K562 (cell line): ENCODE data around the gene SLC48A1. TPM values are rescaled to one million over a fixed set of nuclear protein-coding genes. Genes with fewer than 3 reads are reported as not detected.

Experiments
- ATAC-seq: fragments of 200-7000 bp; cut with Tn5 transposase; 3 replicates; pipeline ENCODE4 v1.9.1; 2020; ENCODE audit warnings: moderate library complexity
- BruUV-seq: library from RNA; stranded (reverse); fragments of 400-500 nt; replicated peaks from 2 replicates; lab custom pipeline; 2021; lab: Mats Ljungman, UMichigan
- CTCF ChIA-PET: fragments of 300-600 bp; formaldehyde crosslinking; extraction: SDS; loops from one replicate; lab custom pipeline; 2021; ENCODE audit warnings: low intra/inter-chr PET ratio; lab: Yijun Ruan, JAX
- POLR2A ChIA-PET: fragments of 300-600, 350-650 bp; sonication (Branson Sonifier 250); formaldehyde crosslinking; extraction: SDS; loops from one replicate; lab custom pipeline; 2021; ENCODE audit warnings: antibody characterized with exemption, inconsistent platforms; lab: Yijun Ruan, JAX
- DNase-seq, 4 experiments: peaks; one replicate each; pipeline versions ENCODE4 v3.0.0 to v3.0.0-alpha.2; 2011 to 2018; ENCODE audit warnings: low spot score in 3 of 4, mixed read lengths in 3 of 4; ENCODE audit errors: extremely low read depth in 1 of 4
- FAIRE-seq: peaks from 2 replicates; lab custom pipeline; 2011; peaks lifted over from hg19 to GRCh38; lab: Jason Lieb, UNC
- H2AFZ ChIP-seq: 2 replicates; pipeline ENCODE4 v1.6.0; 2011; ENCODE audit warnings: low read depth, low read length, control low read depth, inconsistent platforms
- H3K27ac ChIP-seq: fragments of 200-600 bp; 3 replicates; pipeline ENCODE4 v1.8.0; 2011; ENCODE audit warnings: low read depth, mild to moderate bottlenecking, control low read depth, inconsistent platforms, low read length, moderate library complexity, mixed read lengths; ENCODE audit errors: extremely low read depth
- H3K27me3 ChIP-seq, 2 experiments: fragments of 300-600 bp in 1 of 2; 2 replicates in 1 of 2; 3 replicates in 1 of 2; pipeline versions ENCODE4 v1.6.0 to v1.8.0; 2011; ENCODE audit warnings: inconsistent platforms in 2 of 2, low read length in 2 of 2, mild to moderate bottlenecking in 1 of 2, mixed read lengths in 1 of 2, moderate library complexity in 1 of 2; ENCODE audit not compliant: control insufficient read depth in 2 of 2, insufficient read depth in 2 of 2
- H3K36me3 ChIP-seq: fragments of 300-600 bp; 3 replicates; pipeline ENCODE4 v1.8.0; 2011; ENCODE audit warnings: mild to moderate bottlenecking, low read length, inconsistent platforms; ENCODE audit not compliant: control insufficient read depth, insufficient read depth
- H3K4me1 ChIP-seq, 2 experiments: fragments of 200-600 bp in 1 of 2; replicated peaks in 1 of 2; 2 replicates in 1 of 2; 3 replicates in 1 of 2; pipeline versions ENCODE4 v1.5.1 to v1.8.0; 2011; ENCODE audit warnings: inconsistent platforms in 2 of 2, low read length in 2 of 2, mild to moderate bottlenecking in 1 of 2, mixed read lengths in 1 of 2, moderate library complexity in 1 of 2; ENCODE audit not compliant: control insufficient read depth in 2 of 2, insufficient read depth in 2 of 2
- H3K4me2 ChIP-seq: 2 replicates; pipeline ENCODE4 v1.6.1; 2011; ENCODE audit warnings: low read length, control low read depth, inconsistent platforms, mixed read lengths; ENCODE audit not compliant: insufficient read depth
- H3K4me3 ChIP-seq: fragments of 200-600 bp; sonication (generic), shearing (Covaris generic); 2 replicates; pipeline ENCODE4 v1.5.1; 2016; ENCODE audit warnings: control low read depth, inconsistent platforms
- H3K79me2 ChIP-seq: fragments of 200-600 bp; 3 replicates; pipeline ENCODE4 v1.8.0; 2011; ENCODE audit warnings: low read length, inconsistent platforms; ENCODE audit not compliant: control insufficient read depth, insufficient read depth
- H3K9ac ChIP-seq, 2 experiments: 2 replicates each; pipeline versions ENCODE4 v1.6.0 to v1.6.1; 2011; ENCODE audit warnings: low read depth in 2 of 2, low read length in 2 of 2, control low read depth in 1 of 2, inconsistent platforms in 1 of 2, mild to moderate bottlenecking in 1 of 2, mixed read lengths in 1 of 2; ENCODE audit not compliant: insufficient read depth in 1 of 2
- H3K9me1 ChIP-seq: one replicate; pipeline ENCODE4 v1.6.0; 2011; ENCODE audit warnings: inconsistent platforms, mild to moderate bottlenecking, low read length, moderate library complexity; ENCODE audit not compliant: control insufficient read depth, insufficient read depth
- H3K9me3 ChIP-seq: replicated peaks from 2 replicates; pipeline ENCODE4 v1.5.1; 2011; ENCODE audit warnings: low read depth, low read length, inconsistent platforms; ENCODE audit not compliant: control insufficient read depth, insufficient read depth
- H4K20me1 ChIP-seq: replicated peaks from 2 replicates; pipeline ENCODE4 v1.6.1; 2011; ENCODE audit warnings: low read length, inconsistent platforms, mixed read lengths; ENCODE audit not compliant: control insufficient read depth, insufficient read depth
- FIP1L1 ChIP-seq: fragments of 200-400 bp; formaldehyde crosslinking; IDR thresholded peaks from 2 replicates; pipeline ENCODE4 v1.6.1; 2018; ENCODE audit warnings: mild to moderate bottlenecking, low read depth, low read length; ENCODE audit not compliant: poor library complexity, severe bottlenecking
- HDGF ChIP-seq: fragments of 450-650 bp; IDR thresholded peaks from 2 replicates; pipeline ENCODE4 v1.6.1; 2016
- ILK ChIP-seq: fragments of 450-650 bp; IDR thresholded peaks from 2 replicates; pipeline ENCODE4 v1.6.1; 2016; ENCODE audit warnings: missing genetic modification characterization, low read depth, mild to moderate bottlenecking, missing compliant biosample characterization, moderate library complexity, borderline replicate concordance
- MXI1 ChIP-seq: IDR thresholded peaks from 2 replicates; pipeline ENCODE4 v1.6.1; 2011; ENCODE audit warnings: low read depth, mild to moderate bottlenecking, improper control_type of control experiment, low read length
- PRMT5 ChIP-seq: sonication (generic); formaldehyde crosslinking; IDR thresholded peaks from 2 replicates; pipeline ENCODE4 v1.5.0; 2020; ENCODE audit warnings: missing genetic modification reagents
- SRSF9 ChIP-seq: fragments of 200-400 bp; formaldehyde crosslinking; IDR thresholded peaks from 2 replicates; pipeline ENCODE4 v1.6.1; 2017; ENCODE audit warnings: low read depth, low read length, borderline replicate concordance
- TGIF2 ChIP-seq: sonication (generic); formaldehyde crosslinking; IDR thresholded peaks from 2 replicates; pipeline ENCODE4 v1.8.1; 2022; ENCODE audit warnings: mild to moderate bottlenecking, missing genetic modification reagents, moderate library complexity
- ZNF12 ChIP-seq: sonication (generic); formaldehyde crosslinking; IDR thresholded peaks from 2 replicates; pipeline ENCODE4 v1.4.0; 2020; ENCODE audit warnings: mild to moderate bottlenecking, missing genetic modification reagents
- ZNF445 ChIP-seq: fragments of 250-450 bp; sonication (Bioruptor Pico); IDR thresholded peaks from 2 replicates; pipeline ENCODE4 v1.4.0; 2020; ENCODE audit warnings: low read depth, mild to moderate bottlenecking, moderate library complexity
- WGBS: fragments of 100-300 bp; shearing (Covaris generic); methylation state at CpG from one replicate; pipeline ENCODE4 v1.1.6; 2016; ENCODE audit warnings: low coverage, mixed read lengths; ENCODE audit not compliant: insufficient coverage; ENCODE audit errors: missing lambda C conversion rate; 5-methylcytosine and 5-hydroxymethylcytosine counted together
- in situ Hi-C: fragments of 300-500 bp; cut with MboI; formaldehyde crosslinking; loops from 4 replicates; pipeline ENCODE4 v1.15.0; 2018; ENCODE audit warnings: inconsistent platforms, mixed read lengths
- intact Hi-C: fragments of 100-400 bp; cut with micrococcal nuclease; formaldehyde crosslinking; loops from 2 replicates; pipeline ENCODE4 v1.14.2; 2022
- polyA plus RNA-seq, 8 experiments: library from polyadenylated mRNA; depleted of rRNA in 4 of 8; stranded (reverse) in 5 of 8; unstranded in 3 of 8; fragments of >200 nt; fragmentation: Nextera tagmentation in 2 of 8; fragmentation: Illumina TruSeq in 1 of 8; extraction: Ambion mirVana in 2 of 8; extraction: Trizol in 1 of 8; gene quantifications; 2 replicates each; pipeline versions ENCODE4 v1.2.1 to v1.2.3, GENCODE V29; 2011 to 2014; ENCODE audit warnings: inconsistent platforms in 1 of 8, missing spikeins in 1 of 8
- total RNA-seq, 7 experiments: library from RNA; depleted of rRNA in 6 of 7; stranded (reverse); fragments of >200 nt in 6 of 7; fragmentation: Illumina TruSeq in 2 of 7; extraction: Trizol in 2 of 7; gene quantifications; 2 replicates each; pipeline versions ENCODE4 v1.2.1 to v1.2.3, GENCODE V29; 2011 to 2021; ENCODE audit warnings: low replicate concordance in 1 of 7

SLC48A1 gene
- total and polyA plus RNA-seq, 9 of the 15 experiments (the other 6 are each of a cell fraction or from before 2014, with no cell fraction given): 10.7 to 37.5 (median 18.7) TPM

GRCh38 chr12:47804171-47804570 lies 31.1 kb downstream of the SLC48A1 start:
- H3K4me1 ChIP-seq: peaks cover 23 to 57% of the 10 kb centered on the region in 2 experiments
- 76% methylated on average over 8 of the region's 8 CpGs for WGBS
- no peak overlapping the region for H2AFZ ChIP-seq
- ATAC-seq (no peak), FAIRE-seq (no peak), DNase-seq (no peak)
- H3K9me1 ChIP-seq: peaks cover 11% of the 10 kb centered on the region
- BruUV-seq: no TSS peak
- no peak overlapping the region for H3K4me3 ChIP-seq
- TF ChIP-seq PRMT5 (CRISPR knock-in tag) (no peak), FIP1L1 (no peak), HDGF (no peak), TGIF2 (CRISPR knock-in tag) (no peak), SRSF9 (no peak), ZNF445 (CRISPR knock-in tag) (no peak), MXI1 (no peak), ZNF12 (no peak), ILK (tag) (no peak)
- peaks cover 15% of the 10 kb centered on the region; the same call in 1 of the 2 replicates for H4K20me1 ChIP-seq
- no peak overlapping the region for H3K27ac ChIP-seq
- ChIA-PET CTCF (no interaction called here), POLR2A (interaction anchor here (0.5 to 2.5 kb wide), 4 partner anchors 11 to 383 kb away, joined by 3 to 8 read pairs (median 3); partner anchors contain the start of gene HDAC7)
- no peaks in the 10 kb centered on the region for H3K9me3 ChIP-seq
- H3K27me3 ChIP-seq: no peaks in the 10 kb centered on the region
- peaks cover 76% of the 10 kb centered on the region; the same call in 2 of the 3 replicates for H3K36me3 ChIP-seq
- in situ Hi-C loops: no loop called here
- no peak overlapping the region for H3K4me2 ChIP-seq
- no peak overlapping the region; a peak in 1 of 4 replicates for H3K9ac ChIP-seq
- peaks cover 99% of the 10 kb centered on the region for H3K79me2 ChIP-seq
- intact Hi-C loops: no loop called here
